LNCaP clone FGC (cell line): Measurements from ENCODE around the gene MAD1L1.

Source experiments
- DNase-seq: peaks from one replicate; pipeline ENCODE4 v3.0.0-alpha.2; 2011; ENCODE audit warnings: low read depth
- H3K4me3 ChIP-seq: 2 replicates; pipeline ENCODE4 v1.5.1; 2011; ENCODE audit warnings: mild to moderate bottlenecking, low read depth, low read length, control low read depth
- CTCF ChIP-seq: IDR thresholded peaks from 2 replicates; pipeline ENCODE4 v1.5.1; 2012; ENCODE audit warnings: mild to moderate bottlenecking; ENCODE audit not compliant: control insufficient read depth, insufficient read depth; ENCODE audit errors: extremely low read depth

The MAD1L1 gene

GRCh38 chr7:1914743-1915142 is 318.0 kb downstream of the MAD1L1 start:
- DNase-seq, result no peak
- TF ChIP-seq CTCF, result no peak
- no peak overlapping the region for H3K4me3 ChIP-seq

GRCh38 chr7:1914321-1914720 is 318.4 kb downstream of the MAD1L1 start:
- no peak for TF ChIP-seq CTCF
- H3K4me3 ChIP-seq, result no peak overlapping the region
- no peak for DNase-seq

- TF ChIP-seq CTCF, result no peak
- H3K4me3 ChIP-seq, result no peak overlapping the region
- DNase-seq, result no peak
Observed at GRCh38 chr7:1913466-1914282, 319.1 kb downstream of the MAD1L1 start.

GRCh38 chr7:1912593-1913465 is 319.9 kb downstream of the MAD1L1 start:
- no peak for TF ChIP-seq CTCF
- DNase-seq, result no peak

GRCh38 chr7:1911571-1911970 is 321.2 kb downstream of the MAD1L1 start:
- no peak for TF ChIP-seq CTCF
- no peak for DNase-seq
- H3K4me3 ChIP-seq, result no peak overlapping the region

More at GRCh38 chr7:1912593-1913465, 319.9 kb downstream of the MAD1L1 start:
- no peak overlapping the region for H3K4me3 ChIP-seq

- H3K4me3 ChIP-seq, result no peak overlapping the region
- DNase-seq, result no peak
- TF ChIP-seq CTCF, result no peak
Observed at GRCh38 chr7:1910827-1911226, 321.9 kb downstream of the MAD1L1 start.
